Activated naive CD4-positive, alpha-beta T cell treated with anti-CD3 and anti-CD28 coated beads, Interleukin-2, amount 50 U/mL, for 72 hours (primary cell): Measurements from ENCODE around the gene PHTF2. TPM values are rescaled to one million over a fixed set of nuclear protein-coding genes. Genes with fewer than 3 reads are reported as not detected.

Source experiments
- ATAC-seq, 2 donors: fragments of 150-1000 bp; cut with Tn5 transposase; 2 replicates each; pipeline ENCODE4 v1.10.0; 2021; ENCODE audit warnings: mild to moderate bottlenecking in 2 of 2, moderate library complexity in 2 of 2
- DNase-seq, 2 donors: peaks; one replicate each; pipeline ENCODE4 v3.0.0; 2021 to 2022; ENCODE audit warnings: low spot score in 2 of 2
- H3K27ac Mint-ChIP-seq, 2 donors: one replicate each; pipeline ENCODE4 v1.8.0; 2022; ENCODE audit warnings: mild to moderate bottlenecking in 2 of 2, mixed read lengths in 2 of 2
- H3K36me3 Mint-ChIP-seq, 2 donors: one replicate each; pipeline ENCODE4 v1.8.0; 2022; ENCODE audit warnings: mixed read lengths in 2 of 2
- H3K9me3 Mint-ChIP-seq, 2 donors: one replicate each; pipeline ENCODE4 v1.8.0; 2022; ENCODE audit warnings: mixed read lengths in 2 of 2
- total RNA-seq, 2 donors: library from RNA; stranded (reverse); gene quantifications; one replicate each; pipeline ENCODE4 v1.2.3, GENCODE V29; 2022

PHTF2 gene
- total RNA-seq, 2 donors from 2014 or later, result 22.8 to 31.1 TPM

GRCh38 chr7:77786018-77786417, 12.6 kb upstream of the PHTF2 start:
- ATAC-seq (no peak), DNase-seq (no peak)
- Mint-ChIP-seq H3K9me3 (peaks cover 5 to 16% of the 10 kb centered on the region in 2 donors), H3K36me3 (peaks cover 15 to 27% of the 10 kb centered on the region in 2 donors), H3K27ac (no peak overlapping the region)

GRCh38 chr7:77786741-77787140, 11.8 kb upstream of the PHTF2 start:
- H3K36me3 Mint-ChIP-seq, result peaks cover 15 to 27% of the 10 kb centered on the region in 2 donors
- ATAC-seq (no peak), DNase-seq (no peak)
- peaks cover 5 to 16% of the 10 kb centered on the region in 2 donors for H3K9me3 Mint-ChIP-seq
- H3K27ac Mint-ChIP-seq, result no peak overlapping the region

- no peak for ATAC-seq
Observed at GRCh38 chr7:77788327-77788902, 10.2 kb upstream of the PHTF2 start.

GRCh38 chr7:77791336-77791735, 7.2 kb upstream of the PHTF2 start:
- ATAC-seq (no peak), DNase-seq (no peak)
- Mint-ChIP-seq H3K27ac (no peak overlapping the region), H3K36me3 (peaks cover 0 to 14% of the 10 kb centered on the region in 2 donors), H3K9me3 (no peaks in the 10 kb centered on the region)

More at GRCh38 chr7:77788327-77788902, 10.2 kb upstream of the PHTF2 start:
- Mint-ChIP-seq H3K27ac (no peak overlapping the region), H3K9me3 (peaks cover 5 to 16% of the 10 kb centered on the region in 2 donors), H3K36me3 (peaks cover 13 to 25% of the 10 kb centered on the region in 2 donors)
- no peak for DNase-seq

- ATAC-seq, result no peak
- Mint-ChIP-seq H3K27ac (no peak overlapping the region), H3K36me3 (peaks cover 0 to 14% of the 10 kb centered on the region in 2 donors), H3K9me3 (no peaks in the 10 kb centered on the region)
- DNase-seq, result no peak
Observed at GRCh38 chr7:77791956-77792355, 6.6 kb upstream of the PHTF2 start.

- Mint-ChIP-seq H3K9me3 (no peaks in the 10 kb centered on the region), H3K36me3 (peaks cover 19 to 29% of the 10 kb centered on the region in 2 donors), H3K27ac (no peak overlapping the region)
- no peak for DNase-seq
- ATAC-seq, result no peak
Observed at GRCh38 chr7:77794000-77794399, 4.6 kb upstream of the PHTF2 start.

- no peak for ATAC-seq
- DNase-seq, result no peak
- Mint-ChIP-seq H3K36me3 (peaks cover 19 to 35% of the 10 kb centered on the region in 2 donors), H3K27ac (no peak overlapping the region), H3K9me3 (no peaks in the 10 kb centered on the region)
Observed at GRCh38 chr7:77796109-77796508, 2.5 kb upstream of the PHTF2 start.

- peak overlapping the region in 1 of 2 donors; percentile 99 for H3K27ac Mint-ChIP-seq
- peaks cover 19 to 35% of the 10 kb centered on the region in 2 donors for H3K36me3 Mint-ChIP-seq
- no peaks in the 10 kb centered on the region for H3K9me3 Mint-ChIP-seq
- DNase-seq, result no peak
- ATAC-seq, result no peak
Observed at GRCh38 chr7:77796960-77797359, 1.6 kb upstream of the PHTF2 start.

- ATAC-seq, result peak; percentile 33 to 49
- DNase-seq, result no peak
- peak overlapping the region; percentile 97 to 99 for H3K27ac Mint-ChIP-seq
- peaks cover 19 to 35% of the 10 kb centered on the region in 2 donors for H3K36me3 Mint-ChIP-seq
- H3K9me3 Mint-ChIP-seq, result no peaks in the 10 kb centered on the region
Observed at GRCh38 chr7:77797734-77798393, 709 bp upstream of the PHTF2 start.

- Mint-ChIP-seq H3K36me3 (peaks cover 19 to 38% of the 10 kb centered on the region in 2 donors), H3K27ac (peak overlapping the region; percentile 97 to 99), H3K9me3 (no peaks in the 10 kb centered on the region)
- ATAC-seq (no peak), DNase-seq (peak; percentile 17 to 68)
Observed at GRCh38 chr7:77799078-77799964, 748 bp downstream of the PHTF2 start.

- H3K27ac Mint-ChIP-seq, result peak overlapping the region; percentile 81 to 99
- H3K9me3 Mint-ChIP-seq, result peaks cover 0 to 2% of the 10 kb centered on the region in 2 donors
- no peak for ATAC-seq
- peaks cover 19 to 40% of the 10 kb centered on the region in 2 donors for H3K36me3 Mint-ChIP-seq
- no peak for DNase-seq
Observed at GRCh38 chr7:77800158-77800557, 1.6 kb downstream of the PHTF2 start.

GRCh38 chr7:77800730-77801129, 2.2 kb downstream of the PHTF2 start:
- H3K9me3 Mint-ChIP-seq, result peaks cover 0 to 6% of the 10 kb centered on the region in 2 donors
- no peak for ATAC-seq
- no peak for DNase-seq
- H3K36me3 Mint-ChIP-seq, result peaks cover 24 to 46% of the 10 kb centered on the region in 2 donors
- peak overlapping the region in 1 of 2 donors; percentile 99 for H3K27ac Mint-ChIP-seq

GRCh38 chr7:77802557-77803405, 4.2 kb downstream of the PHTF2 start:
- Mint-ChIP-seq H3K27ac (peak overlapping the region; percentile 75), H3K36me3 (peaks cover 26 to 63% of the 10 kb centered on the region in 2 donors)

GRCh38 chr7:77806425-77806824, 7.9 kb downstream of the PHTF2 start:
- H3K27ac Mint-ChIP-seq, result no peak overlapping the region
- no peak for ATAC-seq
- peaks cover 21 to 60% of the 10 kb centered on the region in 2 donors for H3K36me3 Mint-ChIP-seq
- DNase-seq, result no peak
- H3K9me3 Mint-ChIP-seq, result peaks cover 5 to 30% of the 10 kb centered on the region in 2 donors

More at GRCh38 chr7:77802557-77803405, 4.2 kb downstream of the PHTF2 start:
- H3K9me3 Mint-ChIP-seq, result peaks cover 0 to 22% of the 10 kb centered on the region in 2 donors
- ATAC-seq, result no peak
- DNase-seq, result no peak

GRCh38 chr7:77808517-77808916, 9.9 kb downstream of the PHTF2 start:
- ATAC-seq (peak in 1 of 2 donors; percentile 24), DNase-seq (no peak)
- peaks cover 21 to 56% of the 10 kb centered on the region in 2 donors for H3K36me3 Mint-ChIP-seq
- H3K9me3 Mint-ChIP-seq, result peaks cover 5 to 30% of the 10 kb centered on the region in 2 donors
- H3K27ac Mint-ChIP-seq, result no peak overlapping the region
